Epithelial cell of esophagus (primary cell): Measurements from ENCODE around the gene TGFB2.

ENCODE experiments used
- DNase-seq: peaks from one replicate; pipeline ENCODE4 v3.0.0; 2010; ENCODE audit warnings: low read depth
- H3K4me3 ChIP-seq: 2 replicates; pipeline ENCODE4 v1.5.1; 2011; ENCODE audit warnings: mild to moderate bottlenecking, low read length, control low read depth
- TF ChIP-seq, protein P1 (sequence below): IDR thresholded peaks from 2 replicates; pipeline ENCODE4 v1.5.1; 2011; ENCODE audit warnings: low read depth, mild to moderate bottlenecking, low read length, control low read depth, inconsistent platforms; ENCODE audit not compliant: insufficient read depth; ENCODE audit errors: missing control alignments

Gene TGFB2

DNA sequence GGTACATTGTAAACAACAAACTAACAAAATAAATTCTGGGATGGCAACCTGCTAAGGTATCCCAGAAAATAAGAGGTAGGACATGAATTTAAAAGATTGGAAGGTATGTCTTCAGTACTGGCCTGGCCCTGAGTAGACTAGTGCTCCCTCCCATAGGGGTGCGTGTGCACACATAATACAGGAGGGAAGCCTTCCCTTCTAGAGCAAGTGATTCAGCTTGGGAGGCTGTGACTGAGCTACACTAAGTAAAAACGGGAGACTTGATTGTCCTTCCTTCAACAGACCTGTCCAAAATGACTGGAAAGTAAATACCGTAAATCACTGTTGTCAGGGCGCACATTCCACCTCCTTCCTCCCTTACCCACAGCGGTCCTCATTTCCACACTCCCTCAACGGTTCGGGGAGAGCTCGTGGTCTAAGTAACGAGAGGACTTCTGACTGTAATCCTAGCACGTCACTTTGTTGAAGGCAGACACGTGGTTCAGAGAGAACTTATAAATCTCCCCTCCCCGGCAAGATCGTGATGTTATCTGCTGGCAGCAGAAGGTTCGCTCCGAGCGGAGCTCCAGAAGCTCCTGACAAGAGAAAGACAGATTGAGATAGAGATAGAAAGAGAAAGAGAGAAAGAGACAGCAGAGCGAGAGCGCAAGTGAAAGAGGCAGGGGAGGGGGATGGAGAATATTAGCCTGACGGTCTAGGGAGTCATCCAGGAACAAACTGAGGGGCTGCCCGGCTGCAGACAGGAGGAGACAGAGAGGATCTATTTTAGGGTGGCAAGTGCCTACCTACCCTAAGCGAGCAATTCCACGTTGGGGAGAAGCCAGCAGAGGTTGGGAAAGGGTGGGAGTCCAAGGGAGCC, at the start of gene TGFB2:
Gene TGFB2 (plus strand): TSS at position 523 of the 859 bp plus-strand sequence. CDS start 1,366 bp downstream, outside the sequence.
- peak within 1 kb of the TSS; percentile 62 for H3K4me3 ChIP-seq
- peak; percentile 57 for DNase-seq
- TF ChIP-seq, protein P1, sequence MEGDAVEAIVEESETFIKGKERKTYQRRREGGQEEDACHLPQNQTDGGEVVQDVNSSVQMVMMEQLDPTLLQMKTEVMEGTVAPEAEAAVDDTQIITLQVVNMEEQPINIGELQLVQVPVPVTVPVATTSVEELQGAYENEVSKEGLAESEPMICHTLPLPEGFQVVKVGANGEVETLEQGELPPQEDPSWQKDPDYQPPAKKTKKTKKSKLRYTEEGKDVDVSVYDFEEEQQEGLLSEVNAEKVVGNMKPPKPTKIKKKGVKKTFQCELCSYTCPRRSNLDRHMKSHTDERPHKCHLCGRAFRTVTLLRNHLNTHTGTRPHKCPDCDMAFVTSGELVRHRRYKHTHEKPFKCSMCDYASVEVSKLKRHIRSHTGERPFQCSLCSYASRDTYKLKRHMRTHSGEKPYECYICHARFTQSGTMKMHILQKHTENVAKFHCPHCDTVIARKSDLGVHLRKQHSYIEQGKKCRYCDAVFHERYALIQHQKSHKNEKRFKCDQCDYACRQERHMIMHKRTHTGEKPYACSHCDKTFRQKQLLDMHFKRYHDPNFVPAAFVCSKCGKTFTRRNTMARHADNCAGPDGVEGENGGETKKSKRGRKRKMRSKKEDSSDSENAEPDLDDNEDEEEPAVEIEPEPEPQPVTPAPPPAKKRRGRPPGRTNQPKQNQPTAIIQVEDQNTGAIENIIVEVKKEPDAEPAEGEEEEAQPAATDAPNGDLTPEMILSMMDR: no peak

DNA sequence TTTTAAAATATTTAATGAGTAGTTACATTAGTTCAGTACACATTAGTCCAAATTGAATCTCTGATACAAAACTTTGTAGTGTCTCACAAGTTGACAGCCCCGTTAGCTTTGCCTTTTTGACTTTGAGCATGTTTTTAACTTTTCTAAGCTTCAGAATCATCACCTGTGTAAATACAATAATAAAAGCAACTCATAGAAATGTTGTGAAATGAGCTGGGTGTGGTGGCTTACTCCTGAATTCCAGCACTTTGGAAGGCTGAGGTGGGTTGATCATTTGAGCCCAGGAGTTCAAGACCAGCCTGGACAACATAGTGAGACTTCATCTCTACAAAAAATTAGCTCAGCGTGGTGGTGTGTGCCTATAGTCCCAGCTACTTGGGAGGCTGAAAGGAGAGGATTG, 49.0 kb upstream of the TGFB2 start:
- DNase-seq: peak; percentile 50
- no peak overlapping the region for H3K4me3 ChIP-seq
- TF ChIP-seq, protein P1: no peak

- no peak for DNase-seq
- no peak overlapping the region for H3K4me3 ChIP-seq
- TF ChIP-seq, protein P1: no peak
Measured at GRCh38 chr1:218297461-218297860, 47.7 kb upstream of the TGFB2 start.

GRCh38 chr1:218297867-218298266, 47.3 kb upstream of the TGFB2 start:
- TF ChIP-seq, protein P1: no peak
- no peak overlapping the region for H3K4me3 ChIP-seq
- no peak for DNase-seq

- H3K4me3 ChIP-seq: no peak overlapping the region
- TF ChIP-seq, protein P1: no peak
- no peak for DNase-seq
Measured at GRCh38 chr1:218298398-218298797, 46.7 kb upstream of the TGFB2 start.

DNA sequence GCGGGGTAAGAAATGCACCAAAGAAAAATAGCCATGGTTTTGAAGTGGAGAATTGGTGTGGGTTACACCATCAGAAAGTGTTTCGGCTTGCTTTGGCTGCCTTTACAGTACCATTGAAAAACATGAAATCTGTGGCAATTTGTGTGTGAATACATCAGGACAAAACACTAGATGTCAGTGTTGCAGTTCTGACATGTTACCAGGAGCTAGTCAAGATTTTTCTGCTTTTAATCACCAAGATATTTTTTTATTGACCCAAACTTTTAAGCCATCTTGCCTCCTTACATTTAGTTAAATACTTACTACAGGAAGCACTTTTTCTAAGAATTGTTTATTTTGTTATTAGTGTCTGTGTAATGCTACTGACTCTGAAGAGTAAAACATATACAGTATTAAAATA, 45.7 kb upstream of the TGFB2 start:
- TF ChIP-seq, protein P1: peak; percentile 54
- H3K4me3 ChIP-seq: no peak overlapping the region
- DNase-seq: peak; percentile 60

DNA sequence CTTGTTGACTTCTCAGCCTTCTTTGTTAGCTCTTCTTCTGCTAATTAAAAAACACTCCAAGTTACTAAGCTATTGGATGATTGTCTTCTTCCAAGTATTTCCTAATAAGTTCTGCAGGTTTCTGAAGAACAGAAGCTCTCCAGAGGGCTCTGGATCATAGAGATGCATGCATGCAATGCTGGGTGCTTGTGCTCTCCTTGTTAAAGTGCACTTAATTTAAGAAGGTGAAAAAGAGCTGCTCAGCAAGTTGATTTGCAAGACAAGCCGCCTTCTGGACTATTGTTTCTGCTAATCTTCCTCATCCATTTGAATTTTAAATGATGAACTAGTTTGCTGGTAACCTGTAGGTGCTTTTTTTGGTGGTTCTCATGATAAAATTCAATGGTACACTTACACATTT, 43.9 kb upstream of the TGFB2 start:
- H3K4me3 ChIP-seq: no peak overlapping the region
- DNase-seq: no peak
- TF ChIP-seq, protein P1: no peak
